NCI-H226 (cell line): ENCODE measurements around the gene CDCP1.
"Not testable (repeated sequence)": the region's sequence is repeated elsewhere in the genome, so short reads cannot be mapped to it uniquely, and the experiment has no call there.

Source experiments
- DNase-seq: peaks from one replicate; pipeline ENCODE4 v3.0.0-alpha.2; 2015

Gene CDCP1

DNA sequence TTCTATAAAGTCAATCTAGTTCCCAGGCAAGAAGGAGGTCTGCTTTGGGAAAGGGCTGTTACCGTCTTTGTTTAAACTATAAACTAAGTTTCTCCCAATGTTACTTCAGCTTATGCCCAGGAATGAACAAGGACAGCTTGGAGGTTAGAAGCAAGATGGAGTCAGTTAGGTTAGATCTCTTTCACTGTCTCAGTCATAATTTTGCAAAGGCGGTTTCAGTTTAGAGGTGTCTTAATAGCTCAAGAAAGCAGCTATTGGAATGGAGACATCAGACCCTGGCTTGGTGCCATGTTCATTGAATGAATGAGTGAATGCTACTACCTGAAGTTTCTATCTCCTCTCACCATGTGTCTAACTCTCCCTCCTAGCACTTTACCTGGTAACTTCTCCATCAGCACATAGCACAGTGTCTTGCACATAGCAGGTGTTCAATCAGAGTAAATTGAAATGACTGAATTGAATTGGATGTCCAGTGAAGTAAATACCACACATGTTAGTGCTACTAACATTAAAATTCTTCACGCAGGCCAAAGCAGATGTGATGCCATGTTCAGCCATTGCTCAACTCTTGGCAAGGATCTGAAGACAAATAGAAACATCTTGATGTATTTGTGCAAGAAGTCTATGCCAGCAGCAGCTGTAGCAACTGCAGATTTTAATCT is 91.9 kb downstream of the CDCP1 start:
- DNase-seq = no peak

DNA sequence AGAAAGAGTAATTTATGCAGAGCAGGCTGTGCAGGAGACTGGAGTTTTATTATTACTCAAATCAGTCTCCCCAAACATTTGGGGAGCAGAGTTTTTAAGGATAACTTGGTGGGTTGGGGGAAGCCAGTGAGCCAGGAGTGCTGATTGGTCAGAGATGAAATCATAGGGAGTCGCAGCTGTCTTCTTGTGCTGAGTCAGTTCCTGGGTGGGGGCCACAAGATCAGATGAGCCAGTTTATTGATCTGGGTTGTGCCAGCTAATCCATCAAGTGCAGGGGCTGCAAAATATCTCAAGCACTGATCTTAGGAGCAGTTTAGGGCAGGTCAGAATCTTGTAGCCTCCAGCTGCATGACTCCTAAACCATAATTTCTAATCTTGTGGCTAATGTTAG is 92.4 kb downstream of the CDCP1 start:
- DNase-seq = not testable (repeated sequence)

DNA sequence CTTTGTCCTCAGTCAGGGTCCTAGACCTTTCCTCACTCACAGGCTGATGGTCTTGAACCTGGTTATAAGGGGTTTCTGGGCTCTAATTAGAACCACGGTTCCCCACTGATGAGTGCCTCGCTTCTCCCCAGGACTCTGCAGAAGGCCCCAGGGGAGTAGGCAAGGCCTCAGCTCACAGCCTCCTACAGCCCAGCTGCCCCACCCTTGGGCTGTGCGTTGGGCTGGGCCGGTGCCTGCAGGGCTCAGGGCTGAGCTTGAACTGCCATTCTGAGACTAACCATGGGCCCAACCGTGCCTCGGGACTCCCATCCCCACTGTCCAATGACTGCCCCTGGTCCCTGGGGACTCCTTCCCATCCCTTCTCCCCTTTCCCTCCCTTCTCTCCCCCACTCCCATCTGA is 94.5 kb downstream of the CDCP1 start:
- DNase-seq = no peak

DNA sequence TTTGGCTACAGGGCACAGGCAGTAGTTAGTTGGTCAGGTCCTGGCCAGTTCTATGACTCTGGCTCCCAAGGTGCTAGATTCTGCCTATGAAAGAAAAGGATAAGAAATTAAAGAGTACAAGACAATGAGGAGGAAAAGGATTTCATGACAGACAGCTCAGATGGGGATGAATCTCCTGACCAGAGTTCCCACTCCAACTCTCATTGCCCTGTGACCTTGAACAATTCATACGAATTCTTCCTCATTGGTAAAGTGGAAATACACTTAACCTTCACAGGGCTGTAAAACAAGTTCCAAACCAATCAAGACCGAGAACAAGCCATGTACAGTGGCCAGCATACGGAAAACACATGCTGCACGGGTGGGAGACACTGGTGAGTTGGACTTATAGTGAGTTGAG is 96.4 kb downstream of the CDCP1 start:
- DNase-seq = no peak

DNA sequence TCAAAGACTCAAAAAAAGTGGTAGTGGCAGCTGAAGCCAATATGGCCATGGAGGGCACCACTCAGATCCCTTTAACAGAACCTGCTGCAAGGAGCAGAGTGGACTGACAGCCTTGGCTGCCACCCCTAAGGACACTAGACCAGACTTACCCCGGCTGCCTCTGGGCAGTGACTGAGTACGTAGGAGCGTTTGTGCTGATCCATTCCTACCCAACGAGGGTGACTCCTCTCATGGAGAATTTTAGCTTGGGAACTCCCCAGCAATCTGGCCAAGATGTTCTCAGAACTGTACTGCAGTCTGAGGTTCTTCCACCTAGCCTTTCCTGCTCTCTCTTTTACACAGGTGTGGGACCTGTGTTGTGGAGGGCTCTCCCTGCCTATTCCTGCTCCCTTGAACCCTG is 97.9 kb downstream of the CDCP1 start:
- no peak for DNase-seq

DNA sequence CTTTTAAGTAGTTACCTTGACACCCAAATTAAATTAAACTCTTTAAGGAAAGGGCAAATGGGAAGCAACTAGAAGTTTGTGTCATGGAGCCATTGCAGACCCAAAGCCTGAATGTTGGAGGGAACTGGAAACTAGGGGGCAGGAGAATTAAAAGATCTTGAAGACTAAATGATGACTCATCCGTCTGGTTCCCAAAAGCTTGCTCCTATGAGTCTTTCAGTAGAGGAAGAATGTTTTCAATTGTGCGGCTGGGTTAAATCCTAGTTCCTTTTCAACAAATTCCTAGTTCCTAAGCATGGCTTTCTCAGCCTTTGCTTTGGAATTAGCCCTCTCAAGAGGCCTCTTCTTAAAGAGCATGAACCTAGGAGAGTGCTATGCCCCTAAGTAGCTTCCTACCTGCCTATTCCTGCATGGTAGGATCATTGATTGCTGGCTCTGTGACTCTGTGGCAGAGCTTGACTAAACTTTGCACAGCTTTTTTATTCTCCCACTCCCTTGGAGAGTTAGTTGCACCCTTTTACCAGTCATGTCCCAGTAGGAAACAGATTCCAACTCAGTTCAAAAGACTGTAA is 102.4 kb downstream of the CDCP1 start:
- peak; percentile 34 for DNase-seq

DNA sequence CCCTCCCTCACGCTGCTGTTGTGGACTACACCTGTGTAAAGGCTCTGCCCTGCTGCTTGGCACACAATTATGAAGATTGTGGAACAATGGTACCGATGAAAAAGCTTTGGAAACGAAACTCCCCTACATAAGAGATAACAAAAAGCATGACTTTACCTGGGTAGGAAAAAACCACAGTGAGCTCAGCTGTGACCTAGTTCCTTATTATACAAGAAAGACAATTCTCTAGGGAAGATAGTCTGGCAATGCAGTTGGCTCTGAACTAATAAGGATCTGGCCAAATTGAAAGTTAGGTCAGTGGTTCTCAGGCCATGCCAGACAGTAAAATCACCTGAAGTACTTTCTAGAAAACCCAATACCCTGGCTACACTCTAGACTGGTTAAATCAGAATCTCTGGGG is 104.0 kb downstream of the CDCP1 start:
- DNase-seq = no peak

DNA sequence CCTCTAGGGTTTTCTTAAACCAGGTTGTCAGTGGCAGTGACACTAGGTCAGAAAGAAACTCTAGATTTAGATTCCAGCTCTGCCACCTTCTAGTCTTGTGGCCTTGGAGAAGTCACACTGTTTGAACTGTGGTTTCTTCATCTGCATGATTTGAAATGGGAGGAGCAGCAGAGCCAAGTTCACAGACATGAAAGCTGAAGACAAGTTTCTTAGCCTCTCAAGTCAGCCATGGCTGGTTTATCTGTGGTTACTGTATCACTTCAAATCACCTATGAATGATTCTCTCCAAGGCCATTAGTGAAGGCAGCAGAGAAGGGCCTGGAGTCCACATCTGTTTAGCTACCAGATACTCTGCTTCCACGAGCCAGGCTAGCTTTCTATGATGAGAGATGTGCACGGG is 104.5 kb downstream of the CDCP1 start:
- DNase-seq = no peak

DNA sequence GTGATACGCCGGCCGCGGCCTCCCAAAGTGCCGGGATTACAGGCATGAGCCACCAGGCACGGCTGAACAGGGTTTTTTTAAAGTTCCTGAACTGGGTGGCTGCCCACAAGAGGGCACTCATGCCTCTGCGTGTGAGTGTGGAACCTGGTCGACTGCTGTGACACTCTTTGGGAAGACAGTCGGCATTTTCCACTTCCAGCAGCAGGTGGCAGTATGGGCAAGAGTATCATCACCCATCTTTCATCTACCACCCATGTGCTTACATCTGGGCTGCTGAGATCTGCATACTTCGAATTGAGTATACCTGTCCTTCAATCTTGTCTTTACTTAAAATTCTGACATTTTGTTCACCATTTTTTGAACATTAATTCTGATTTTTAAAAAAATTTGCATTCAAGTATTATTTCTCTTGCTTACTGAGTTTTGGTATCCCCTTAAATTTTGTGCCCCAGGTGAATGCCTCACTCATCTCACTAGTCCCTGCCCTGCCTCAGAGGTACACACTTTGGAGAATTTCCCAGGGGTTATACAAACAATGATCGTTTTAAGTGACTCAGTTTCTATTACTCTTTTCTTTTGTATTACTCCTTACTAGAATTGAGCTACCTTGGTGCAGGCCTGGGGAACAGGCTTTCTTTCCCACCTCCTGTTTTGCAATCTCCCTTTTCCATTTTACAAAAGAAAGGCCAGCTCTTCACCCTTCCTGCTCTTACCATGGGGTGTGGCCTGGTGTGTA is 108.3 kb downstream of the CDCP1 start:
- peak; percentile 68 for DNase-seq

DNA sequence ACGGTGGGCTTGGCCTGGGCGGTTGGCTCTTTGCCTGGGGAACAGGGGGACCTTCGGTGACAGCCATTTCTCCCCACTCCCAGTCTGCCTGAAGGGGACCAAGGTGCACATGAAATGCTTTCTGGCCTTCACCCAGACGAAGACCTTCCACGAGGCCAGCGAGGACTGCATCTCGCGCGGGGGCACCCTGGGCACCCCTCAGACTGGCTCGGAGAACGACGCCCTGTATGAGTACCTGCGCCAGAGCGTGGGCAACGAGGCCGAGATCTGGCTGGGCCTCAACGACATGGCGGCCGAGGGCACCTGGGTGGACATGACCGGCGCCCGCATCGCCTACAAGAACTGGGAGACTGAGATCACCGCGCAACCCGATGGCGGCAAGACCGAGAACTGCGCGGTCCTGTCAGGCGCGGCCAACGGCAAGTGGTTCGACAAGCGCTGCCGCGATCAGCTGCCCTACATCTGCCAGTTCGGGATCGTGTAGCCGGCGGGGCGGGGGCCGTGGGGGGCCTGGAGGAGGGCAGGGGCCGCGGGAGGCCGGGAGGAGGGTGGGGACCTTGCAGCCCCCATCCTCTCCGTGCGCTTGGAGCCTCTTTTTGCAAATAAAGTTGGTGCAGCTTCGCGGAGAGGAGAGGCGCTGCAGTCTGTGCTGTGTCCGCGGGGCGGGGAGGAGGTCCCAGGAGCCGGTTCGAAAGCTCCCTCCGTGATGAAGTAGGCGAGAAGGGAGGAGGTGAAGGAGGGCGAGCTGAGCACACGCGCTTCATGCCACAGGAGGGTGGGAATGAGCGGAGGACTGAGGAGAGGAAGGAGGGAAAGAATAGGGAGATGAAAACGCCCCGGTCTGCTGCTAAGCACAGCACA is 110.5 kb downstream of the CDCP1 start:
- no peak for DNase-seq

DNA sequence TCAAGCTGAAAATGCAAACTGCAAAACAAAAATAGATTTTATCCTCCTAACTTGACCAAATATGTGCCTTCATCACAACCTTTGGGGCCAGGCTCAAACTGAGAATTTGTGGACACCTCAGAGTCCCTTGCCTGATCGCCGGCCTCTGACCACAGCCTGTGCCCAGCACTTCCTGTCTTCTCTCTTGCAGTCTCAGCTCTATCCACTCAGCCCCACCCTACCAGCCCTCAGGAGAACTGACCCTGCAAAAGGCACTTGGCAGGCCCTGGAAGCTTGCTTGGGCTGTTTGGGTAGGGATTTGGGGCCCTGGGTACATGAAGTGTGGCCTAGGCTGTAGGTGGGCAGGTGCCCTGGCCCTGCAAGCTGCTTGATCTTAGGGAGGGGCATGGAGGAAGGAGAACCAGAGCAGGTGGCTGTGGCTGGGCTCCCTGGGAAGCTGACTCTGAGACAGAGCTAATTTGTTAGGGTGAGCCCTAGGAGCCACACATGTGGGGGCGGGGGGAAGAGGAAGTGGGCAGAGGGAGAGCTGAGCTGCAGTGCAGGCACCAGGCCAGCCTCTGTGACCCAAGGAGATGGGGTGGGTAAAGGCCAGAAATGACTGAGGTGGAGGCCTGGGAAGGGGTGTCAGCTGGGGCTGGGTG is 111.4 kb downstream of the CDCP1 start:
- DNase-seq = no peak

DNA sequence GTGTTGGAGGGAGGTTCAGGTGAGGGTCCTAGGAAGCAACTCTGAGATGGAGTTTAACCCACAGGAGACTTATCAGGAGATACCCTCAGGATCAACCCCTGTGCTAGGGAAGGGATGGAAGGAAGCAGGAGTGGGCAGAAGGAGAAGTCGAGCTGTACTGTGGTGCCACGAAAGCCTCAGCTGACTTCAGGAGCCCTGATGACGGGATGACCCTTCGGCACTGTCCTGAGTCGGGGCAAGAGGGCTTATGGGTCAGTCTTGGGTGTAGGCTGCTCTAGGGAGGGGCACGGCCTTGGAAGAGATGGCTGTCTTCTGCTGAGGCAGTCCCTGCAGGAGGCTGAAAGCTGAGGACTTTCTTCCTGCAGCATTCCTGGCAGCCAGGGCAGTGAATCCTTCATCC is 112.4 kb downstream of the CDCP1 start:
- no peak for DNase-seq
